ENCODE results near the gene UGT2A1. TPM values are rescaled to one million over a fixed set of nuclear protein-coding genes. Genes with fewer than 3 reads are reported as not detected.

UGT2A1 gene
- total and polyA plus RNA-seq, 2 donors from 2014 or later = 2.4 TPM; not detected in 1

DNA sequence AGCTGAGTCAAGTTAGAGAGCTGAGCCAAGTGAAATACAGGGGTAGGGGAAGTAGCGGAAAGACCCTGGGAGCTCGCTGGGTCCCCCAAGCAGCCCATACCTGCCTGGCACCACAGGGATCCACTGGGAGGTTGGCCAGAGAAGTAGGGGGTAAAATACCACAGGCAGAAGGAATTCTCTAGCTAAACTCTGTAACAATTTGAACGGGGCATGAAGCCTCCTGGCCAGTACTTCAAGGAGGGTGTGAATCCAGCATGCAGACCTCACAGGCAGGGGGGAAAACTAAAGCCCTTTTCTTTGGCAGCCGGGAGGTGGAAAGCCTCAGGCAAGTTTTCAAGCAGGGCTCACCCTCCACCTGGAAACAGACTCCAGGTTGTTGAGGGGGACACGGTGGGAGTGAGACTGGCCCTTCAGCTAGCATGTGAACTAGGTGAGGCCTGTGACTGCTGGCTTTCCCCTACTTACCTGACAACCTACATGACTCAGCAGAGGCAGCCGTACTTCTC is 3.7 kb upstream of the UGT2A1 start:
- H3K36me3 ChIP-seq (ENCODE audit: control insufficient read depth in 2 of 3, insufficient read depth in 3 of 3, low read length in 3 of 3) = no peaks in the 10 kb centered on the region
- DNase-seq (no peak), FAIRE-seq (no peak)
- H3K9ac ChIP-seq (ENCODE audit: low read length in 3 of 3) = no peak overlapping the region
- no peaks in the 10 kb centered on the region for H3K9me3 ChIP-seq (ENCODE audit: control insufficient read depth in 2 of 3, insufficient read depth in 1 of 3, low read length in 3 of 3)
- H3K27ac ChIP-seq (ENCODE audit: low read depth in 2 of 2, low read length in 2 of 2) = no peak overlapping the region
- no peaks in the 10 kb centered on the region for H3K27me3 ChIP-seq (ENCODE audit: control insufficient read depth, insufficient read depth, low read length)
- intact Hi-C loops (cut with DNase I) = no loop called here
- no peak overlapping the region for H3K4me3 ChIP-seq (ENCODE audit: low read length in 3 of 3)
- no peaks in the 10 kb centered on the region for H3K4me1 ChIP-seq (ENCODE audit: control insufficient read depth in 2 of 3, insufficient read depth in 2 of 3, low read depth in 1 of 3, low read length in 3 of 3)
- TF ChIP-seq, protein P1, sequence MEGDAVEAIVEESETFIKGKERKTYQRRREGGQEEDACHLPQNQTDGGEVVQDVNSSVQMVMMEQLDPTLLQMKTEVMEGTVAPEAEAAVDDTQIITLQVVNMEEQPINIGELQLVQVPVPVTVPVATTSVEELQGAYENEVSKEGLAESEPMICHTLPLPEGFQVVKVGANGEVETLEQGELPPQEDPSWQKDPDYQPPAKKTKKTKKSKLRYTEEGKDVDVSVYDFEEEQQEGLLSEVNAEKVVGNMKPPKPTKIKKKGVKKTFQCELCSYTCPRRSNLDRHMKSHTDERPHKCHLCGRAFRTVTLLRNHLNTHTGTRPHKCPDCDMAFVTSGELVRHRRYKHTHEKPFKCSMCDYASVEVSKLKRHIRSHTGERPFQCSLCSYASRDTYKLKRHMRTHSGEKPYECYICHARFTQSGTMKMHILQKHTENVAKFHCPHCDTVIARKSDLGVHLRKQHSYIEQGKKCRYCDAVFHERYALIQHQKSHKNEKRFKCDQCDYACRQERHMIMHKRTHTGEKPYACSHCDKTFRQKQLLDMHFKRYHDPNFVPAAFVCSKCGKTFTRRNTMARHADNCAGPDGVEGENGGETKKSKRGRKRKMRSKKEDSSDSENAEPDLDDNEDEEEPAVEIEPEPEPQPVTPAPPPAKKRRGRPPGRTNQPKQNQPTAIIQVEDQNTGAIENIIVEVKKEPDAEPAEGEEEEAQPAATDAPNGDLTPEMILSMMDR (IDR thresholded peaks at IDR 0.05; ENCODE audit: borderline replicate concordance, extremely low read depth, insufficient read depth) = no peak

DNA sequence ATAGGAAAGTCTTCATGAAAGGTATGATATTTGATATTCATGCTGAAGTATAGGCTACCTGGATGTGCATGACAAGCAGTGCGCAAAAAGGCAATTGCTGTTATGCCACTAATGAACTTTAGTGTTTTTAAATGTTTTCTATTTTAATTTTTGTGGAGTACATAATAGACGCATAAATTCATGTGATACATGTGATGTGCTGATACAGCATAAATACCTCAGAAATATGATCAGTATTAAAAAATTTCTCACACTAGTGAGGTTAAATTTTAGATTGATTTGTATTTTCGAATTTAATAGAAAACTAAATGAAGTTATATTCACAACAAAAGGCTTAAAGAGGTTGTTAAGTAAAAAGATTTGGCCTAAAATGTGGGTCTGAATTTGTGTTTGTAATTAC is 2.2 kb downstream of the UGT2A1 start:
- Histone ChIP-seq H3K27ac (ENCODE audit: low read depth in 2 of 2, low read length in 2 of 2) (no peak overlapping the region), H3K9ac (ENCODE audit: low read length in 3 of 3) (no peak overlapping the region), H3K4me3 (ENCODE audit: low read length in 3 of 3) (no peak overlapping the region), H3K4me1 (ENCODE audit: control insufficient read depth in 2 of 3, insufficient read depth in 2 of 3, low read depth in 1 of 3, low read length in 3 of 3) (no peaks in the 10 kb centered on the region), H3K36me3 (ENCODE audit: control insufficient read depth in 2 of 3, insufficient read depth in 3 of 3, low read length in 3 of 3) (no peaks in the 10 kb centered on the region), H3K27me3 (ENCODE audit: control insufficient read depth, insufficient read depth, low read length) (no peaks in the 10 kb centered on the region), H3K9me3 (ENCODE audit: control insufficient read depth in 2 of 3, insufficient read depth in 1 of 3, low read length in 3 of 3) (no peaks in the 10 kb centered on the region)
- no peak for DNase-seq
- no peak for FAIRE-seq
- intact Hi-C loops (cut with DNase I) = no loop called here
- TF ChIP-seq, protein P1 (IDR thresholded peaks at IDR 0.05; ENCODE audit: borderline replicate concordance, extremely low read depth, insufficient read depth) = no peak

DNA sequence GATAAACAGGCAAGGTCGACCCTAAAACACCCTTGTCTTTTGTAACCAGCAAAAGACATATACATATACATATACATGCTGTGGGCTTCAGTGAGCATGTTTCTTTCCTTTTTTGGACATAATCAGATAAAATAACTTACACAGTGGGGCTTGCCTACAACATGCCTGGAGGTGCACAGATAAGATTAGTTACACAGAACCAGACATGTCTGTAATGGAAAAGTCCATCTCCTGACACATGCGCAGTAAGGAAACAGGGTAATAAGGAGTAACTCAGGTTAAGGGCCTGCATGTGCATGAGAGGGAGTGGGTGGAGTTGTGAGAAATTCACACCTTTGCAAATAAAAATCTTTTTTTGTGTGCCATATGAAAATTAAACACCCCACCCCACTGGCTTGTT is 3.4 kb downstream of the UGT2A1 start:
- no peaks in the 10 kb centered on the region for H3K4me1 ChIP-seq (ENCODE audit: control insufficient read depth in 2 of 3, insufficient read depth in 2 of 3, low read depth in 1 of 3, low read length in 3 of 3)
- no peak overlapping the region for H3K4me3 ChIP-seq (ENCODE audit: low read length in 3 of 3)
- no peaks in the 10 kb centered on the region for H3K36me3 ChIP-seq (ENCODE audit: control insufficient read depth in 2 of 3, insufficient read depth in 3 of 3, low read length in 3 of 3)
- no peak overlapping the region for H3K9ac ChIP-seq (ENCODE audit: low read length in 3 of 3)
- no peaks in the 10 kb centered on the region for H3K9me3 ChIP-seq (ENCODE audit: control insufficient read depth in 2 of 3, insufficient read depth in 1 of 3, low read length in 3 of 3)
- H3K27me3 ChIP-seq (ENCODE audit: control insufficient read depth, insufficient read depth, low read length) = no peaks in the 10 kb centered on the region
- FAIRE-seq (no peak), DNase-seq (no peak)
- intact Hi-C loops (cut with DNase I) = no loop called here
- no peak overlapping the region for H3K27ac ChIP-seq (ENCODE audit: low read depth in 2 of 2, low read length in 2 of 2)
- TF ChIP-seq, protein P1 (IDR thresholded peaks at IDR 0.05; ENCODE audit: borderline replicate concordance, extremely low read depth, insufficient read depth) = no peak

DNA sequence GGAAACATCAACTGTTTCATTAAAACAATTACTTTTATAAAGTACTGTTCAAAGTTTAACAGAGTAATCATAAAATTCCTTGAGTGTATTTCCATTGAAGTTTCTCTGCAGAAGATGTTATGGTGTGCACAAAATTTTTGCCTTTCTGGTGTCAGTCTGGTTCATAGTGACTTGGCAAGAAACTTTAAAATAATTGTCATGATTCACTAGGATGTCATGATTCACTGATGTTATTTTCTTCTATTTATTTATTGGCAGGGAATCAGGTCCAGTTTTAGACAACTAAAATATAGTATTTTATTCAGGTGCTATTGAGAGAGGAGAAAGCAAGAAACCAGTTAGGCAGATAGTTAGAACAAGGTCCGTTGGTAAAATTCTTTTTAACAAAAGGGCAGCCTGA is 3.8 kb downstream of the UGT2A1 start:
- Histone ChIP-seq H3K4me1 (ENCODE audit: control insufficient read depth in 2 of 3, insufficient read depth in 2 of 3, low read depth in 1 of 3, low read length in 3 of 3) (no peaks in the 10 kb centered on the region), H3K9ac (ENCODE audit: low read length in 3 of 3) (no peak overlapping the region), H3K27me3 (ENCODE audit: control insufficient read depth, insufficient read depth, low read length) (no peaks in the 10 kb centered on the region), H3K27ac (ENCODE audit: low read depth in 2 of 2, low read length in 2 of 2) (no peak overlapping the region), H3K36me3 (ENCODE audit: control insufficient read depth in 2 of 3, insufficient read depth in 3 of 3, low read length in 3 of 3) (no peaks in the 10 kb centered on the region), H3K9me3 (ENCODE audit: control insufficient read depth in 2 of 3, insufficient read depth in 1 of 3, low read length in 3 of 3) (no peaks in the 10 kb centered on the region), H3K4me3 (ENCODE audit: low read length in 3 of 3) (no peak overlapping the region)
- intact Hi-C loops (cut with DNase I) = no loop called here
- FAIRE-seq (no peak), DNase-seq (no peak)
- TF ChIP-seq, protein P1 (IDR thresholded peaks at IDR 0.05; ENCODE audit: borderline replicate concordance, extremely low read depth, insufficient read depth) = no peak

Measured in kidney (tissue), 14 donors.